ENCODE measurements around the gene WAPL.

WAPL gene

GRCh38 chr10:86522510-86522855, 891 bp upstream of the WAPL start:
- peak overlapping the region; percentile 94 for H3K4me3 ChIP-seq (ENCODE audit: low read depth, low read length)
- no peaks in the 10 kb centered on the region for H3K27me3 ChIP-seq (ENCODE audit: control insufficient read depth, insufficient read depth, low read length)
- H3K9me3 ChIP-seq (ENCODE audit: control insufficient read depth, insufficient read depth, low read length): no peaks in the 10 kb centered on the region
- peak overlapping the region; percentile 73 for H3K9ac ChIP-seq (ENCODE audit: low read depth, low read length)
- peaks cover 7% of the 10 kb centered on the region for H3K36me3 ChIP-seq (ENCODE audit: control insufficient read depth, insufficient read depth, low read length)
- H3K4me1 ChIP-seq (ENCODE audit: control insufficient read depth, insufficient read depth, low read length): peaks cover 15% of the 10 kb centered on the region; the same call in 1 of the 2 replicates
- H3K27ac ChIP-seq (ENCODE audit: low read depth, low read length): no peak overlapping the region

GRCh38 chr10:86520871-86521677, 518 bp downstream of the WAPL start:
- Histone ChIP-seq H3K4me3 (ENCODE audit: low read depth, low read length) (peak overlapping the region; percentile 94), H3K27ac (ENCODE audit: low read depth, low read length) (peak overlapping the region; percentile 90), H3K9ac (ENCODE audit: low read depth, low read length) (peak overlapping the region; percentile 82), H3K36me3 (ENCODE audit: control insufficient read depth, insufficient read depth, low read length) (peaks cover 19% of the 10 kb centered on the region), H3K9me3 (ENCODE audit: control insufficient read depth, insufficient read depth, low read length) (no peaks in the 10 kb centered on the region), H3K27me3 (ENCODE audit: control insufficient read depth, insufficient read depth, low read length) (no peaks in the 10 kb centered on the region), H3K4me1 (ENCODE audit: control insufficient read depth, insufficient read depth, low read length) (peaks cover 15% of the 10 kb centered on the region; the same call in 1 of the 2 replicates)

GRCh38 chr10:86518781-86519180, 2.8 kb downstream of the WAPL start:
- Histone ChIP-seq H3K4me1 (ENCODE audit: control insufficient read depth, insufficient read depth, low read length) (peaks cover 15% of the 10 kb centered on the region; the same call in 1 of the 2 replicates), H3K27me3 (ENCODE audit: control insufficient read depth, insufficient read depth, low read length) (no peaks in the 10 kb centered on the region), H3K9me3 (ENCODE audit: control insufficient read depth, insufficient read depth, low read length) (no peaks in the 10 kb centered on the region), H3K27ac (ENCODE audit: low read depth, low read length) (no peak overlapping the region), H3K9ac (ENCODE audit: low read depth, low read length) (no peak overlapping the region), H3K36me3 (ENCODE audit: control insufficient read depth, insufficient read depth, low read length) (peaks cover 33% of the 10 kb centered on the region), H3K4me3 (ENCODE audit: low read depth, low read length) (no peak overlapping the region)

- H3K4me1 ChIP-seq (ENCODE audit: control insufficient read depth, insufficient read depth, low read length): peaks cover 9% of the 10 kb centered on the region
- H3K27ac ChIP-seq (ENCODE audit: low read depth, low read length): no peak overlapping the region
- no peaks in the 10 kb centered on the region for H3K9me3 ChIP-seq (ENCODE audit: control insufficient read depth, insufficient read depth, low read length)
- no peaks in the 10 kb centered on the region for H3K27me3 ChIP-seq (ENCODE audit: control insufficient read depth, insufficient read depth, low read length)
- H3K36me3 ChIP-seq (ENCODE audit: control insufficient read depth, insufficient read depth, low read length): peaks cover 46% of the 10 kb centered on the region
- no peak overlapping the region for H3K9ac ChIP-seq (ENCODE audit: low read depth, low read length)
- H3K4me3 ChIP-seq (ENCODE audit: low read depth, low read length): no peak overlapping the region
These were observed 9.5 kb downstream of the WAPL start for GRCh38 chr10:86512137-86512536.

GRCh38 chr10:86511027-86511865, 10.3 kb downstream of the WAPL start:
- Histone ChIP-seq H3K36me3 (ENCODE audit: control insufficient read depth, insufficient read depth, low read length) (peaks cover 39% of the 10 kb centered on the region), H3K9me3 (ENCODE audit: control insufficient read depth, insufficient read depth, low read length) (no peaks in the 10 kb centered on the region), H3K4me3 (ENCODE audit: low read depth, low read length) (no peak overlapping the region), H3K4me1 (ENCODE audit: control insufficient read depth, insufficient read depth, low read length) (peaks cover 9% of the 10 kb centered on the region), H3K9ac (ENCODE audit: low read depth, low read length) (no peak overlapping the region), H3K27me3 (ENCODE audit: control insufficient read depth, insufficient read depth, low read length) (no peaks in the 10 kb centered on the region), H3K27ac (ENCODE audit: low read depth, low read length) (no peak overlapping the region)

GRCh38 chr10:86509145-86509544, 12.4 kb downstream of the WAPL start:
- Histone ChIP-seq H3K36me3 (ENCODE audit: control insufficient read depth, insufficient read depth, low read length) (peaks cover 31% of the 10 kb centered on the region), H3K4me3 (ENCODE audit: low read depth, low read length) (no peak overlapping the region), H3K27ac (ENCODE audit: low read depth, low read length) (no peak overlapping the region), H3K9me3 (ENCODE audit: control insufficient read depth, insufficient read depth, low read length) (no peaks in the 10 kb centered on the region), H3K27me3 (ENCODE audit: control insufficient read depth, insufficient read depth, low read length) (no peaks in the 10 kb centered on the region), H3K4me1 (ENCODE audit: control insufficient read depth, insufficient read depth, low read length) (peaks cover 9% of the 10 kb centered on the region), H3K9ac (ENCODE audit: low read depth, low read length) (no peak overlapping the region)

GRCh38 chr10:86508217-86508616, 13.4 kb downstream of the WAPL start:
- Histone ChIP-seq H3K4me3 (ENCODE audit: low read depth, low read length) (no peak overlapping the region), H3K9ac (ENCODE audit: low read depth, low read length) (no peak overlapping the region), H3K9me3 (ENCODE audit: control insufficient read depth, insufficient read depth, low read length) (no peaks in the 10 kb centered on the region), H3K27ac (ENCODE audit: low read depth, low read length) (no peak overlapping the region), H3K4me1 (ENCODE audit: control insufficient read depth, insufficient read depth, low read length) (peaks cover 9% of the 10 kb centered on the region), H3K27me3 (ENCODE audit: control insufficient read depth, insufficient read depth, low read length) (no peaks in the 10 kb centered on the region), H3K36me3 (ENCODE audit: control insufficient read depth, insufficient read depth, low read length) (peaks cover 33% of the 10 kb centered on the region)

GRCh38 chr10:86506499-86506898, 15.1 kb downstream of the WAPL start:
- H3K9me3 ChIP-seq (ENCODE audit: control insufficient read depth, insufficient read depth, low read length): no peaks in the 10 kb centered on the region
- no peak overlapping the region for H3K4me3 ChIP-seq (ENCODE audit: low read depth, low read length)
- no peak overlapping the region for H3K9ac ChIP-seq (ENCODE audit: low read depth, low read length)
- H3K4me1 ChIP-seq (ENCODE audit: control insufficient read depth, insufficient read depth, low read length): no peaks in the 10 kb centered on the region
- H3K27me3 ChIP-seq (ENCODE audit: control insufficient read depth, insufficient read depth, low read length): no peaks in the 10 kb centered on the region
- H3K27ac ChIP-seq (ENCODE audit: low read depth, low read length): no peak overlapping the region
- H3K36me3 ChIP-seq (ENCODE audit: control insufficient read depth, insufficient read depth, low read length): peaks cover 37% of the 10 kb centered on the region

GRCh38 chr10:86506062-86506461, 15.5 kb downstream of the WAPL start:
- Histone ChIP-seq H3K36me3 (ENCODE audit: control insufficient read depth, insufficient read depth, low read length) (peaks cover 34% of the 10 kb centered on the region), H3K27ac (ENCODE audit: low read depth, low read length) (no peak overlapping the region), H3K4me1 (ENCODE audit: control insufficient read depth, insufficient read depth, low read length) (no peaks in the 10 kb centered on the region), H3K4me3 (ENCODE audit: low read depth, low read length) (no peak overlapping the region), H3K27me3 (ENCODE audit: control insufficient read depth, insufficient read depth, low read length) (no peaks in the 10 kb centered on the region), H3K9ac (ENCODE audit: low read depth, low read length) (no peak overlapping the region), H3K9me3 (ENCODE audit: control insufficient read depth, insufficient read depth, low read length) (no peaks in the 10 kb centered on the region)

GRCh38 chr10:86504510-86504909, 17.1 kb downstream of the WAPL start:
- H3K4me3 ChIP-seq (ENCODE audit: low read depth, low read length): no peak overlapping the region
- H3K4me1 ChIP-seq (ENCODE audit: control insufficient read depth, insufficient read depth, low read length): no peaks in the 10 kb centered on the region
- H3K27ac ChIP-seq (ENCODE audit: low read depth, low read length): no peak overlapping the region
- H3K9ac ChIP-seq (ENCODE audit: low read depth, low read length): no peak overlapping the region
- no peaks in the 10 kb centered on the region for H3K9me3 ChIP-seq (ENCODE audit: control insufficient read depth, insufficient read depth, low read length)
- peaks cover 39% of the 10 kb centered on the region for H3K36me3 ChIP-seq (ENCODE audit: control insufficient read depth, insufficient read depth, low read length)
- no peaks in the 10 kb centered on the region for H3K27me3 ChIP-seq (ENCODE audit: control insufficient read depth, insufficient read depth, low read length)

GRCh38 chr10:86500846-86501245, 20.7 kb downstream of the WAPL start:
- Histone ChIP-seq H3K36me3 (ENCODE audit: control insufficient read depth, insufficient read depth, low read length) (peaks cover 66% of the 10 kb centered on the region), H3K27ac (ENCODE audit: low read depth, low read length) (no peak overlapping the region), H3K9me3 (ENCODE audit: control insufficient read depth, insufficient read depth, low read length) (no peaks in the 10 kb centered on the region), H3K4me1 (ENCODE audit: control insufficient read depth, insufficient read depth, low read length) (0 out of 2 replicates have a peak, but pooled peaks cover 3% of the 10 kb centered on the region), H3K27me3 (ENCODE audit: control insufficient read depth, insufficient read depth, low read length) (no peaks in the 10 kb centered on the region), H3K9ac (ENCODE audit: low read depth, low read length) (no peak overlapping the region), H3K4me3 (ENCODE audit: low read depth, low read length) (no peak overlapping the region)
